ENCODE results near the gene ARRDC1. TPM values are rescaled to one million over a fixed set of nuclear protein-coding genes. Genes with fewer than 3 reads are reported as not detected.
"Not testable (repeated sequence)": the region's sequence is repeated elsewhere in the genome, so short reads cannot be mapped to it uniquely, and the experiment has no call there.

Gene ARRDC1
- 20.3 TPM for polyA plus RNA-seq (2013, experiment 1 of 2; ENCODE audit: insufficient read length)
- 18.5 TPM for polyA plus RNA-seq (2013, experiment 2 of 2; ENCODE audit: insufficient read length)

- peak; percentile 93 for DNase-seq
These were observed at the start of gene ARRDC1 for GRCh38 chr9:137605121-137606004. Gene ARRDC1 (plus strand): TSS chr9:137605686. CDS start chr9:137605718, 32 bp downstream.

GRCh38 chr9:137556069-137556838 is 49.2 kb upstream of the ARRDC1 start:
- DNase-seq, result no peak

- DNase-seq, result no peak
These were observed 47.4 kb upstream of the ARRDC1 start for GRCh38 chr9:137558127-137558526.

- DNase-seq, result no peak
These were observed 41.4 kb upstream of the ARRDC1 start for GRCh38 chr9:137564134-137564533.

GRCh38 chr9:137564817-137565411 is 40.6 kb upstream of the ARRDC1 start:
- no peak for DNase-seq

- not testable (repeated sequence) for DNase-seq
These were observed 37.0 kb upstream of the ARRDC1 start for GRCh38 chr9:137568445-137568844.

GRCh38 chr9:137569609-137570203 is 35.8 kb upstream of the ARRDC1 start:
- DNase-seq, result no peak

GRCh38 chr9:137570566-137570965 is 34.9 kb upstream of the ARRDC1 start:
- DNase-seq, result no peak

- no peak for DNase-seq
These were observed 31.3 kb upstream of the ARRDC1 start for GRCh38 chr9:137574192-137574591.

- no peak for DNase-seq
These were observed 30.1 kb upstream of the ARRDC1 start for GRCh38 chr9:137575364-137575715.

- no peak for DNase-seq
These were observed 29.6 kb upstream of the ARRDC1 start for GRCh38 chr9:137575716-137576411.

GRCh38 chr9:137578518-137579258 is 26.8 kb upstream of the ARRDC1 start, which contains the start of gene DPH7:
Gene DPH7 (minus strand): TSS chr9:137578925. CDS start chr9:137578777, 148 bp downstream.
- peak; percentile 91 for DNase-seq

- no peak for DNase-seq
These were observed 26.3 kb upstream of the ARRDC1 start for GRCh38 chr9:137579259-137579604.

- DNase-seq, result no peak
These were observed 25.1 kb upstream of the ARRDC1 start for GRCh38 chr9:137580209-137580953.

GRCh38 chr9:137580954-137581322 is 24.5 kb upstream of the ARRDC1 start:
- DNase-seq, result no peak

- DNase-seq, result no peak
These were observed 23.9 kb upstream of the ARRDC1 start for GRCh38 chr9:137581361-137582285.

- no peak for DNase-seq
These were observed 23.1 kb upstream of the ARRDC1 start for GRCh38 chr9:137582286-137582860.

- no peak for DNase-seq
These were observed 22.1 kb upstream of the ARRDC1 start for GRCh38 chr9:137583347-137583746.

GRCh38 chr9:137583957-137584356 is 21.5 kb upstream of the ARRDC1 start:
- DNase-seq, result no peak
